Sigmoid colon (tissue), 4 donors: Measurements from ENCODE around the gene KLRF2.

ENCODE experiments used
- EP300 ChIP-seq, 4 donors: sonication (generic); formaldehyde crosslinking; IDR thresholded peaks; one replicate each; pipeline ENCODE4 v1.6.1; 2017; ENCODE audit warnings: antibody characterized with exemption in 4 of 4
- POLR2A ChIP-seq, 2 donors: fragments of 450-650 bp; IDR thresholded peaks; one replicate each; pipeline ENCODE4 v1.6.1; 2016; ENCODE audit warnings: antibody characterized with exemption in 2 of 2, mild to moderate bottlenecking in 2 of 2, moderate library complexity in 2 of 2
- TF ChIP-seq, protein P1 (sequence below), 4 experiments: fragments of 450-650 bp in 3 of 4; fragments of 200-600 bp in 1 of 4; IDR thresholded peaks; one replicate each; pipeline ENCODE4 v1.5.1; 2016 to 2019; ENCODE audit warnings: antibody characterized with exemption in 4 of 4, mild to moderate bottlenecking in 3 of 4, moderate library complexity in 2 of 4

DNA sequence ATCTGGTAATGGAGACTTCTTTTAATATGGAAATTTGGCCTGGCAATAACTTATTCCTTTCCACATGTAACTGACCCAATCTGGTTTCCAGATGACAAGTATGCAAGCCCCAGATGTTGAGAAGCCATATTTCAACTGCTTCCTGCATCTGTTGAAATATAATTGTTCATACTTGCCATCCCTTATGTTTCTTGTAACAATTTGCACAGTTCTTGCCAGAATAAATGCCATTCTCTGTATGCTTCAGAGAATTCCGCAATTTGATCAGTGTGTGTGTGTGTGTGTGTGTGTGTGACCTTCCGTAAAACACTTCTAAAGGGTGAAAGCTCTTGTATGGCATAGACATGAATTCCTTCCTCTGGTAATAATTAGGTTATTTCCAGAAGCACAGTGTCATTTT, 52.7 kb downstream of the KLRF2 start:
- TF ChIP-seq, protein P1, sequence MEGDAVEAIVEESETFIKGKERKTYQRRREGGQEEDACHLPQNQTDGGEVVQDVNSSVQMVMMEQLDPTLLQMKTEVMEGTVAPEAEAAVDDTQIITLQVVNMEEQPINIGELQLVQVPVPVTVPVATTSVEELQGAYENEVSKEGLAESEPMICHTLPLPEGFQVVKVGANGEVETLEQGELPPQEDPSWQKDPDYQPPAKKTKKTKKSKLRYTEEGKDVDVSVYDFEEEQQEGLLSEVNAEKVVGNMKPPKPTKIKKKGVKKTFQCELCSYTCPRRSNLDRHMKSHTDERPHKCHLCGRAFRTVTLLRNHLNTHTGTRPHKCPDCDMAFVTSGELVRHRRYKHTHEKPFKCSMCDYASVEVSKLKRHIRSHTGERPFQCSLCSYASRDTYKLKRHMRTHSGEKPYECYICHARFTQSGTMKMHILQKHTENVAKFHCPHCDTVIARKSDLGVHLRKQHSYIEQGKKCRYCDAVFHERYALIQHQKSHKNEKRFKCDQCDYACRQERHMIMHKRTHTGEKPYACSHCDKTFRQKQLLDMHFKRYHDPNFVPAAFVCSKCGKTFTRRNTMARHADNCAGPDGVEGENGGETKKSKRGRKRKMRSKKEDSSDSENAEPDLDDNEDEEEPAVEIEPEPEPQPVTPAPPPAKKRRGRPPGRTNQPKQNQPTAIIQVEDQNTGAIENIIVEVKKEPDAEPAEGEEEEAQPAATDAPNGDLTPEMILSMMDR (IDR thresholded peaks at IDR 0.05) = no peak
- TF ChIP-seq EP300 (IDR thresholded peaks at IDR 0.05) (no peak), POLR2A (IDR thresholded peaks at IDR 0.05) (no peak)
